ENCODE data around the gene NHS.

GRCh38 chrX:17470136-17470535 is 95.1 kb downstream of the NHS start:
- TF ChIP-seq CTCF (IDR thresholded peaks at IDR 0.05; ENCODE audit: borderline replicate concordance, extremely low read depth, low read length, poor library complexity, severe bottlenecking) (no peak), EZH2 (IDR thresholded peaks at IDR 0.05; ENCODE audit: borderline replicate concordance, low read depth, low read length, severe bottlenecking) (no peak)
